NCI-H446 (cell line): ENCODE results near the gene SYNE2.
"Not testable (repeated sequence)": the region's sequence is repeated elsewhere in the genome, so short reads cannot be mapped to it uniquely, and the experiment has no call there.

Source experiments
- DNase-seq, 2 experiments: peaks; one replicate each; lab custom pipeline; 2025; lab: John Stamatoyannopoulos, UW

Gene SYNE2

DNA sequence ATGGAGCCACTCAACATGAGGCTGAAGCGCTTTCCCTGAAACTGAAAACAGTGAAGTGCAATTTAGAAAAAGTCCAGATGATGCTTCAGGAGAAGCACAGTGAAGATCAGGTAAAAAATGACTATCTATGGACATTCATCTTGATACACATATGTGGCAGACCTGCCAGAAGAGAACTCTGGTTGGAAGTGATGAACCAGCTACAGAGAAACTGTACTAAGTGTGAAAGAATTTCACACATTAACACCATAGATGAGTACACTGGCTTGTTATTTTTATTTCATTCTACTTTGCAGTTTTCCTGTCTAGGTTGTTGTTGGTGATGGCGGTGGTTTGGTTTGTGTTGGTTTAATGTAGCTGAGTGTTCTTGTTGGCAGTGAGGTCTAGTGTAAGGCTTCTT lies 266.7 kb downstream of the SYNE2 start:
- DNase-seq = no peak

DNA sequence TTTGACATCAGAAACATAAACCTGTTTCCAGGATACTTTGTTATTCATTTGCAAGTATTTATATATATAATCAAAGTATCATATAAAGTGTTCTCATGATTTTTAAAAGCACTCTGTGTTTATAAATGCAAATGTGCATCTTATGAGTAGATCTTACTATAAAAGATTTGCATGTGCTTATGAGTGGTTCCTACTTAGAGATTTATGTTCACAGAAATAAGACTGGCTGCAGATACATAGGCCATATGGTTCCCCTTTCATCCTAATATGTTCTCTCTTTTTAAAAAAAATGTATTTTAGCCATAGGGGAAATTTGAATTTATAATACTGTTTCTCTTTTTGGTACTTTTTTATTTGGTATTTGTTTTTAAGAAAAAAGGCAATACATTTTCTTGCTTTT lies 267.2 kb downstream of the SYNE2 start:
- no peak for DNase-seq

- no peak for DNase-seq
Observed at GRCh38 chr14:64123241-64123822, 270.5 kb downstream of the SYNE2 start.

GRCh38 chr14:64125270-64125669 lies 272.5 kb downstream of the SYNE2 start:
- DNase-seq = no peak

DNA sequence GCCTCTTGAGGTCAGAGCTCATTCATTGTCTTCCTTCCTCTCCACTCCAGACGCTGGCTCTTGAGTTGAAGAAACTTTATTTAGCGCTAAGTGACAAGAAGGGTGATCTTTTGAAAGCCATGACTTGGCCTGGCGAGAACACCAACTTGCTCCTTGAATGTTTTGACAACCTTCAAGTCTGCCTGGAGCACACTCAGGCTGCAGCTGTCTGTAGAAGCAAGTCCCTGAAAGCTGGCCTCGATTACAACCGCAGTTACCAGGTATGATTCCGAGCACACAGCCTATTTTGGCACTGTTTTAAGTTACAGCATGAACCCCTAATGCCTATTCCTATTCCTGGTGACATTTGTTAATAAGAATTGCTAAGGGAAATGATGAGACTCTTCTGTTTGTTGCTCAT lies 273.7 kb downstream of the SYNE2 start:
- no peak for DNase-seq

- DNase-seq = no peak
Observed at GRCh38 chr14:64137657-64138290, 285.0 kb downstream of the SYNE2 start.

- no peak for DNase-seq
Observed at GRCh38 chr14:64147126-64147790, 294.5 kb downstream of the SYNE2 start.

- DNase-seq = no peak
Observed at GRCh38 chr14:64149921-64150320, 297.1 kb downstream of the SYNE2 start.

GRCh38 chr14:64158608-64159007 lies 305.8 kb downstream of the SYNE2 start:
- no peak for DNase-seq

GRCh38 chr14:64159588-64159987 lies 306.8 kb downstream of the SYNE2 start:
- no peak for DNase-seq

DNA sequence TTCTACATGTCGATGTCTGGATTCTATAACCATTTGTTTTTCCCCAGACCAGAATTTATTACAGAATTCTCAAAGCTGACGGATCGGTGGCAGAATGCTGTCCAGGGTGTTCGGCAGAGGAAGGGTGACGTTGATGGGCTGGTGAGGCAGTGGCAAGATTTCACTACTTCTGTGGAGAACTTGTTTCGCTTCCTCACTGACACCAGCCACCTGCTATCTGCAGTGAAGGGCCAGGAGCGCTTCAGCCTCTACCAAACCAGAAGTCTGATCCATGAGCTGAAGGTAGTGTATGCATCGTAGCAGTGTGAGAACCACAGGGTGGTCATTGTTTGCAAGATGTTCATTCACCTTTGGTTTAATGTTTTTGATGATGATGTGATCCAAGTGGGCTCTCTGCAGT lies 317.4 kb downstream of the SYNE2 start:
- DNase-seq = no peak

GRCh38 chr14:64174922-64175782 lies 322.3 kb downstream of the SYNE2 start:
- DNase-seq = no peak

DNA sequence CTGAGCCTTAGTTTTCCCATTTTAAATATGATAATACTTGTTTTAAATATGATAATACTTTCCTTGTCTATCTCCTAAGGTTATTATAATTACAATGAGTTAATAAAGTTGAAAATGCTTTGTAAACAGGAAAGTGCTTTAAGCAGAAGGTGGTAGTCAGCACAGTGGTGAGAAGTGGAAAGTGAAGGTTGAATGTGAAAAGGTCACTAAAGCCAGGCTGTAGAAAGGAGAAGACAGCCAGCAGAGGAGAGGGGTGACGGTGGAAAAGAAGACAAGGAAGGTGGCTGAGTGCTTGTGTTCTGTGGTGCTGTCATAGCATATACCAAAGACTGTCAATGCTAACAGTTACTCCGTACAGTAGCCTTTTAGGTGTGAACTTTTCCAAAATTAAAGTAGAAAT lies 323.5 kb downstream of the SYNE2 start:
- no peak for DNase-seq

DNA sequence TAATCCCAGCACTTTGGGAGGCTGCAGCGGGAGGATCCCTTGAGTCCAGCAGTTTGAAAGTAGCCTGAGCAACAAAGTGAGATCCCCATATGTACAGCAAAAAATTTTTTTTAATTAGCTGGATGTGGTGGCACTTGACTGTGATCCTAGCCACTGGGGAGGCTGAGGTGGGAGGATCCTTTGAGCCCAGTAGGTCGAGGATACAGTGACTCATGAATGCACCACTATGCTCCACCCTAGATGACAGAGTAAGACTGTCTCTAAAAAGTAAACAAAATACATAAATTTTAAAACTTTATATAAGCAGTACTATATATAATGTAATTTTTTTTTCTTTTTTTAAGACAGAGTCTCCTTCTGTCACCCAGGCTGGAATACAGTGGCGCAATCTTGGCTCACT lies 326.0 kb downstream of the SYNE2 start:
- DNase-seq = no peak

- not testable (repeated sequence) for DNase-seq
Observed at GRCh38 chr14:64182908-64183307, 330.1 kb downstream of the SYNE2 start.

DNA sequence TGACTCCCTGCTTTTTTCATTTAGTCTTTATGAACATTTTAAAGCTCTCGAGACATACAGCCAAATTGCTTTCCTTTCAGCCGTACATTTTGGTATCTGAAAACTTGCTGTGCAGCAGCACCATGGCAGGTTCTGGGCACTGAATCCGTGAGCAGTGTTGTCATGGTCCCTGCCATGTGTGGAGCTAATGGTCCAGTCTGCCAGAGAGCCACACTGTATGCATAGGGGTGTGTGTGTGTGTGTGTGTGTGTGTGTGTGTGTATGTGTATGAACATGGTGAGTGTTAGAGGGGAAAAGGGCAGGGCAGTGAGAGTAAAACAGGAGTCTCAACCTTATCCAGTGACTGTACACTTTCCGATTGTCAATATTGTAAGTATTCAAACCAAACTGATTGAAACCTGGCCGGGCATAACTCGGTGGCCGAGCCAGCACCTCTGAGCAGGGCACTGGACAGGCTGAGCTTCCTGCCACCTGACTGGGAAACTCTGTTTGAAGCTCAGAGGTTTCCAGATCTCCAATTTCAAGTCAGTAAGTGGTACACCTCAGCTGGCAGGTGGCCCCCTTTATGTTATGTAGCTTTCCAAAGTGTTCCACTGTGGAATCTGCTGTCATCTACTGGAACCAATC lies 331.4 kb downstream of the SYNE2 start:
- DNase-seq = no peak

- no peak for DNase-seq
Observed at GRCh38 chr14:64185184-64185583, 332.4 kb downstream of the SYNE2 start.

DNA sequence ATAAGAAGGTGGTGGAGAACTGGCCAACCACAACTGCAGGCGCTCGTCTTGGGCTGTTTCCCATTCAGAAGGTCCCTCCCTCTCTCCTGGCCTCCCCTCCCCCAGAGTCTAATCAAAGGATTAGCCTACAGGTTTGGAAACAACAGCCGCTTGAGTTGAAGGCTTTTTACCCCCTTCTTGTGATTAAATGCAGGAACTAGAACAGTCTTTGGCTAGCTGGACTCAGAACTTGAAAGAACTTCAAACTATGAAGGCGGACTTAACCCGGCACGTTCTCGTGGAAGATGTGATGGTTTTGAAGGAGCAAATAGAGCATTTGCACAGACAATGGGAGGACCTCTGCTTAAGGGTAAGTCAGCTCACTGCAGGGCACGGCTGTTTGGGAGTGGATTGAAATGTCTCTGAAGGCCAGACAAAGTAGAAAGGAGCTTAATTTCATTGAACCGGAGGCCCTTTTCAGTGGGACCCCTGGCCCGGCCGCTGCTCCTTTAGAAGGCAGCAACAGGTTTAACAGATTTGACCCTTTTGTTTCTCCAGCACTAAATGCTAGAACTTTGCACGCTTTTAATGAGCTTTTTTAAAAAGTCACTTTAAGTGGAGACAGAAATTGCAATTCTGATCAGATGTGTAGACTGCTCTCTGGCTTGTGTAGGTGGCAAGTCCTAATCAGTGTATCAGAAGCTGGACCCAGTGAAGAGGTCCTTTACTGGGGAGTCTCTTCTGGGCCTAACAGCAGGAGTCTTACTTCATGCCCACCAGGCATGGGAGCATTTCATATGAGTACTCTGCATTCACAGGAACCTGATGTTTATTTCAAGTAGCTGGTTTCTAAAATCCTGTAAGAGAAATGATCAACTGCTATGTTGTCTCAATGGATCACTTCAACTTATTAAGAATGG lies 333.7 kb downstream of the SYNE2 start:
- no peak for DNase-seq

GRCh38 chr14:64187331-64187730 lies 334.5 kb downstream of the SYNE2 start:
- DNase-seq = no peak

GRCh38 chr14:64190974-64191502 lies 338.2 kb downstream of the SYNE2 start:
- DNase-seq = no peak

DNA sequence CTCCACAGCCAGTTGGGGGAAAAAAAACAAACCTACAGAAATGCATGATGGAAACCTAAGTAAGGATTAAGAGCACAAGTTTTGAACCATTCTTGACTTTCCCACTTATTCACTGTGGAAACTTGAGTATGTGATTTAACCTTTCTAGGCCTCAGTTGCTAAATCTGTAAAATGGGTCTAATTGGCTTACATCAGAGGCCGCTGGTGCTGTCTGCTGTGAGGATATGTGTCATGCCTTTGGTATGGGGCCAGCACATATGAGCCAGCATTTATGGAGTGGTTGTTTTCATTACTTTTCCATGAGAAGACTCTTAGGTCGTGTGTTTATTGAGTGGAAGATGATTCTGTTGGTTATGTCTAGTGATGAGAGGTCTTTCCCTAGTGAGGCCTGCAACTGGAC lies 339.0 kb downstream of the SYNE2 start:
- DNase-seq = peak in 1 of 2 experiments; percentile 6
